ENCODE results near the gene CHPF.

Gene CHPF

GRCh38 chr2:219560893-219561178 lies 17.2 kb upstream of the CHPF start (continued):
- no peak for TF ChIP-seq ZNF626 (tag by site-specific recombination; IDR thresholded peaks at IDR 0.05)

DNA sequence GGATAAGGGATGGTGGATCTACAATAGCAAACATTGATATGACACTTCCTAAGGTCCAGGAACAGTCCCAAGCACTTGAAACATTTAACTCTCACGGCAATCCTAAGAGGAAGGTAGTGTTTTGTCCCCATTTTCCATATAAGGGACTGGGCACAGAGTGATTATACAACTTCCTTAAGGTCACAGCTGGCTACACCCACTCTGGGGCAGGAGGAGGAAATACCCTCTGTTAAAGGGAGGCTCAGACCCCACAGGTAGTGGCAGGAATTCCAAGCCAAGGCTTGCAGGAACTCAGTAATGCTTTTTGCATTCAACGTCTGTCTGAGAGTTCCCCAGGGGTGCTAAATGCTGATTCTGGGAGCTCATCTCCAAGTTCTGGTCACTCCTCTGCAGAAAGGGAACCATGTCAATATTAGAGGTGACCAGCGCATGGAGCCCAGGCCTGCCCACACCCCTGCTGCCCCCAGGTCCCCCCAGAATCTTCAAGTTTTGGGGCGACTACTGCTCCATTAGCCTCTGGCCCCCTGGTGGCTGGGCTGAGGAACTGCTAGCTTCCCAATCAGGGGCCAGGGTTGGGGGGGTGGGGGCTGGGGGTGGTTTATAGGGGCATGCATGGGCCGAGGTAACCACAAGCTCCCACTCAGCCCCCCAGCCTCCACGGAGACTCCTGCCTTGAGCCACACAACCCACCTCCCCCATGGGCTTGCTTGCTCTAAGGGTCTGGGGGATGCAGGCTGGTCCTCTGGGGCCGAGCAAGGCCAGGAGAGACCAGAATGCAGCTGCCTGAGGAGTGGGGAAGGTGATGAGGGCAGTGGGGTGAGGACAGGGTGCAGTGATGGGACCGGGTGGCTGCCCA lies 16.7 kb upstream of the CHPF start:
- H3K4me1 ChIP-seq (ENCODE audit: control insufficient read depth, insufficient read depth, low read length): no peaks in the 10 kb centered on the region
- TF ChIP-seq, protein P1, sequence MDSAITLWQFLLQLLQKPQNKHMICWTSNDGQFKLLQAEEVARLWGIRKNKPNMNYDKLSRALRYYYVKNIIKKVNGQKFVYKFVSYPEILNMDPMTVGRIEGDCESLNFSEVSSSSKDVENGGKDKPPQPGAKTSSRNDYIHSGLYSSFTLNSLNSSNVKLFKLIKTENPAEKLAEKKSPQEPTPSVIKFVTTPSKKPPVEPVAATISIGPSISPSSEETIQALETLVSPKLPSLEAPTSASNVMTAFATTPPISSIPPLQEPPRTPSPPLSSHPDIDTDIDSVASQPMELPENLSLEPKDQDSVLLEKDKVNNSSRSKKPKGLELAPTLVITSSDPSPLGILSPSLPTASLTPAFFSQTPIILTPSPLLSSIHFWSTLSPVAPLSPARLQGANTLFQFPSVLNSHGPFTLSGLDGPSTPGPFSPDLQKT (IDR thresholded peaks at IDR 0.05; ENCODE audit: borderline replicate concordance, low read depth, low read length): no peak
- TF ChIP-seq ZNF423 (tag by site-specific recombination; IDR thresholded peaks at IDR 0.05) (no peak), ZNF548 (tag by site-specific recombination; IDR thresholded peaks at IDR 0.05) (no peak), TCF7L2 (IDR thresholded peaks at IDR 0.05; ENCODE audit: borderline replicate concordance, low read depth, low read length) (no peak), SETDB1 (IDR thresholded peaks at IDR 0.05; ENCODE audit: insufficient read length, low read length) (no peak), ZSCAN5A (tag by site-specific recombination; IDR thresholded peaks at IDR 0.05) (no peak), ZNF341 (tag by site-specific recombination; IDR thresholded peaks at IDR 0.05; ENCODE audit: low read depth) (no peak), HOXD13 (CRISPR knock-in tag; IDR thresholded peaks at IDR 0.05; ENCODE audit: borderline replicate concordance) (no peak), ZNF621 (tag by site-specific recombination; IDR thresholded peaks at IDR 0.05) (no peak), ZNF677 (tag by site-specific recombination; IDR thresholded peaks at IDR 0.05) (no peak), ZNF830 (tag by site-specific recombination; IDR thresholded peaks at IDR 0.05; ENCODE audit: low read depth) (no peak), ZFP3 (tag by site-specific recombination; IDR thresholded peaks at IDR 0.05; ENCODE audit: low read depth) (no peak), ZSCAN30 (tag by site-specific recombination; IDR thresholded peaks at IDR 0.05) (no peak), ZNF19 (tag by site-specific recombination; IDR thresholded peaks at IDR 0.05; ENCODE audit: low read depth) (no peak), ZBTB21 (tag by site-specific recombination; IDR thresholded peaks at IDR 0.05) (no peak), MYNN (tag by site-specific recombination; IDR thresholded peaks at IDR 0.05; ENCODE audit: borderline replicate concordance) (no peak)
- TF ChIP-seq, protein P2, sequence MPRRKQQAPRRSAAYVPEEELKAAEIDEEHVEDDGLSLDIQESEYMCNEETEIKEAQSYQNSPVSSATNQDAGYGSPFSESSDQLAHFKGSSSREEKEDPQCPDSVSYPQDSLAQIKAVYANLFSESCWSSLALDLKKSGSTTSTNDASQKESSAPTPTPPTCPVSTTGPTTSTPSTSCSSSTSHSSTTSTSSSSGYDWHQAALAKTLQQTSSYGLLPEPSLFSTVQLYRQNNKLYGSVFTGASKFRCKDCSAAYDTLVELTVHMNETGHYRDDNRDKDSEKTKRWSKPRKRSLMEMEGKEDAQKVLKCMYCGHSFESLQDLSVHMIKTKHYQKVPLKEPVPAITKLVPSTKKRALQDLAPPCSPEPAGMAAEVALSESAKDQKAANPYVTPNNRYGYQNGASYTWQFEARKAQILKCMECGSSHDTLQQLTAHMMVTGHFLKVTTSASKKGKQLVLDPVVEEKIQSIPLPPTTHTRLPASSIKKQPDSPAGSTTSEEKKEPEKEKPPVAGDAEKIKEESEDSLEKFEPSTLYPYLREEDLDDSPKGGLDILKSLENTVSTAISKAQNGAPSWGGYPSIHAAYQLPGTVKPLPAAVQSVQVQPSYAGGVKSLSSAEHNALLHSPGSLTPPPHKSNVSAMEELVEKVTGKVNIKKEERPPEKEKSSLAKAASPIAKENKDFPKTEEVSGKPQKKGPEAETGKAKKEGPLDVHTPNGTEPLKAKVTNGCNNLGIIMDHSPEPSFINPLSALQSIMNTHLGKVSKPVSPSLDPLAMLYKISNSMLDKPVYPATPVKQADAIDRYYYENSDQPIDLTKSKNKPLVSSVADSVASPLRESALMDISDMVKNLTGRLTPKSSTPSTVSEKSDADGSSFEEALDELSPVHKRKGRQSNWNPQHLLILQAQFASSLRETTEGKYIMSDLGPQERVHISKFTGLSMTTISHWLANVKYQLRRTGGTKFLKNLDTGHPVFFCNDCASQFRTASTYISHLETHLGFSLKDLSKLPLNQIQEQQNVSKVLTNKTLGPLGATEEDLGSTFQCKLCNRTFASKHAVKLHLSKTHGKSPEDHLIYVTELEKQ (tag by site-specific recombination; IDR thresholded peaks at IDR 0.05; ENCODE audit: borderline replicate concordance): no peak
- TF ChIP-seq, protein P3, sequence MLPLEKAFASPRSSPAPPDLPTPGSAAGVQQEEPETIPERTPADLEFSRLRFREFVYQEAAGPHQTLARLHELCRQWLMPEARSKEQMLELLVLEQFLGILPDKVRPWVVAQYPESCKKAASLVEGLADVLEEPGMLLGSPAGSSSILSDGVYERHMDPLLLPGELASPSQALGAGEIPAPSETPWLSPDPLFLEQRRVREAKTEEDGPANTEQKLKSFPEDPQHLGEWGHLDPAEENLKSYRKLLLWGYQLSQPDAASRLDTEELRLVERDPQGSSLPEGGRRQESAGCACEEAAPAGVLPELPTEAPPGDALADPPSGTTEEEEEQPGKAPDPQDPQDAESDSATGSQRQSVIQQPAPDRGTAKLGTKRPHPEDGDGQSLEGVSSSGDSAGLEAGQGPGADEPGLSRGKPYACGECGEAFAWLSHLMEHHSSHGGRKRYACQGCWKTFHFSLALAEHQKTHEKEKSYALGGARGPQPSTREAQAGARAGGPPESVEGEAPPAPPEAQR (tag by site-specific recombination; IDR thresholded peaks at IDR 0.05): no peak
- CTCF ChIA-PET: interaction anchor here (0.5 to 2.5 kb wide), 33 partner anchors 9 to 1169 kb away, joined by 3 to 32 read pairs (median 3); partner anchors contain the start of genes OBSL1 and STK11IP
- H3K9me3 ChIP-seq (ENCODE audit: control insufficient read depth, insufficient read depth, low read depth, low read length): no peaks in the 10 kb centered on the region
- no peak overlapping the region for H3K27ac ChIP-seq (ENCODE audit: extremely low read depth, low read depth, low read length)
- H3K4me3 ChIP-seq (ENCODE audit: low read depth, low read length): no peak overlapping the region
- H3K36me3 ChIP-seq (ENCODE audit: control insufficient read depth in 2 of 2, insufficient read depth in 1 of 2, low read length in 2 of 2): peaks cover 8 to 82% of the 10 kb centered on the region in 2 experiments; a peak in 2 of 3 replicates
- POLR2A ChIA-PET: interaction anchor here (0.7 to 3.7 kb wide), 4 partner anchors 8 to 37 kb away, joined by 3 to 25 read pairs (median 12); partner anchors contain the start of genes INHA, OBSL1 and STK11IP

All from HEK293 (cell line).